Measurements from ENCODE around the gene ALAS2. TPM values are rescaled to one million over a fixed set of nuclear protein-coding genes. Genes with fewer than 3 reads are reported as not detected.

The ALAS2 gene
- total RNA-seq, 1 donor from 2014 or later = 5.6 TPM

GRCh38 chrX:55014897-55015299, 15.9 kb downstream of the ALAS2 start:
- Histone ChIP-seq H3K27me3 (no peaks in the 10 kb centered on the region), H3K27ac (no peak overlapping the region), H3K4me1 (no peaks in the 10 kb centered on the region), H3K36me3 (no peaks in the 10 kb centered on the region), H3K9me3 (no peaks in the 10 kb centered on the region), H3K4me3 (no peak overlapping the region)
- no peak for TF ChIP-seq POLR2AphosphoS5 (IDR thresholded peaks at IDR 0.05; ENCODE audit: insufficient read depth in 1 of 2, low read depth in 1 of 2)
- no peak for TF ChIP-seq POLR2A (IDR thresholded peaks at IDR 0.05)
- no peak for TF ChIP-seq CTCF (IDR thresholded peaks at IDR 0.05)
- intact Hi-C loops (cut with DNase I) = no loop called here
- DNase-seq (ENCODE audit: extremely low spot score in 2 of 2) = peak in 1 of 2 donors; percentile 72

- no peaks in the 10 kb centered on the region for H3K27me3 ChIP-seq
- no peak overlapping the region for H3K27ac ChIP-seq
- peaks cover 25% of the 10 kb centered on the region for H3K4me1 ChIP-seq
- intact Hi-C loops (cut with DNase I) = no loop called here
- DNase-seq (ENCODE audit: extremely low spot score in 2 of 2) = no peak
- TF ChIP-seq POLR2AphosphoS5 (IDR thresholded peaks at IDR 0.05; ENCODE audit: insufficient read depth in 1 of 2, low read depth in 1 of 2) = no peak
- TF ChIP-seq POLR2A (IDR thresholded peaks at IDR 0.05) = no peak
- TF ChIP-seq CTCF (IDR thresholded peaks at IDR 0.05) = no peak
- no peak overlapping the region for H3K4me3 ChIP-seq
- H3K9me3 ChIP-seq = no peaks in the 10 kb centered on the region
- peaks cover 0 to 5% of the 10 kb centered on the region in 2 donors for H3K36me3 ChIP-seq
These were observed 19.5 kb downstream of the ALAS2 start for GRCh38 chrX:55011294-55011693.

- Histone ChIP-seq H3K9me3 (no peaks in the 10 kb centered on the region), H3K27me3 (no peaks in the 10 kb centered on the region), H3K27ac (peak overlapping the region; percentile 13), H3K4me3 (no peak overlapping the region), H3K36me3 (peaks cover 0 to 20% of the 10 kb centered on the region in 2 donors), H3K4me1 (peaks cover 25% of the 10 kb centered on the region)
- TF ChIP-seq POLR2AphosphoS5 (IDR thresholded peaks at IDR 0.05; ENCODE audit: insufficient read depth in 1 of 2, low read depth in 1 of 2) = no peak
- no peak for TF ChIP-seq CTCF (IDR thresholded peaks at IDR 0.05)
- TF ChIP-seq POLR2A (IDR thresholded peaks at IDR 0.05) = no peak
- peak in 1 of 2 donors; percentile 78 for DNase-seq (ENCODE audit: extremely low spot score in 2 of 2)
- intact Hi-C loops (cut with DNase I) = loop anchor here (10.0 kb wide), 1 partner anchor 146 kb away; no protein-coding TSS in a partner anchor
These were observed 22.0 kb downstream of the ALAS2 start for GRCh38 chrX:55008571-55009358.

- no peak for TF ChIP-seq POLR2AphosphoS5 (IDR thresholded peaks at IDR 0.05; ENCODE audit: insufficient read depth in 1 of 2, low read depth in 1 of 2)
- TF ChIP-seq CTCF (IDR thresholded peaks at IDR 0.05) = no peak
- no peak for TF ChIP-seq POLR2A (IDR thresholded peaks at IDR 0.05)
- H3K9me3 ChIP-seq = no peaks in the 10 kb centered on the region
- H3K27me3 ChIP-seq = no peaks in the 10 kb centered on the region
- intact Hi-C loops (cut with DNase I) = loop anchor here (10.0 kb wide), 1 partner anchor 147 kb away; no protein-coding TSS in a partner anchor
- peaks cover 25% of the 10 kb centered on the region for H3K4me1 ChIP-seq
- H3K4me3 ChIP-seq = no peak overlapping the region
- H3K36me3 ChIP-seq = peaks cover 0 to 25% of the 10 kb centered on the region in 2 donors
- peak in 1 of 2 donors; percentile 80 for DNase-seq (ENCODE audit: extremely low spot score in 2 of 2)
- no peak overlapping the region for H3K27ac ChIP-seq
These were observed 23.1 kb downstream of the ALAS2 start for GRCh38 chrX:55007656-55008055.
